ENCODE results near the gene PSMD6. TPM values are rescaled to one million over a fixed set of nuclear protein-coding genes. Genes with fewer than 3 reads are reported as not detected.
A peak's percentile ranks its signal among the peaks of the same experiment; 100 is the strongest.

PSMD6 gene
- total and polyA plus RNA-seq, 2 donors (not counting 1 experiment from before 2014, with no cell fraction given), result 79.1 to 89.0 TPM

DNA sequence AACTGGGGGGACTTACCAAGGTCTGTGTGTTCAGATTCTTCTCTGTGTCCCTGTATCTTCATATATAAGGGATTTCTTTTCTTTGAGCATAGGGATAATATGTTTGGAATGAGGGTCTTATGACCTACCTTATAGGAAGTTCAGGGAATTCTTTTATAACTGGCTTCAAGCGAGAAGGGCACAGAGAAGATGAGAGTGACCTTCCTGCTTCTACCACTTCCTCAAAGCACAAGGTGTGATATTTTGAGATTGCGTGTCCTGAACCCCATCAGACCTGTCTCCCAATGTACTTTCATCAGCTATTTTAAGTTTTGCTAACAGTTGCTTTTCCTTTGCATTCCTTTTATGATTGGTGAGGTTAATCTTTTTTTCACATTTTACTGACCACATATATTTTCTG lies 3.1 kb upstream of the PSMD6 start:
- Histone ChIP-seq H3K4me3 (replicated peaks in 1 of 4; ENCODE audit: control extremely low read depth in 1 of 4, insufficient read depth in 1 of 4, low read depth in 3 of 4, low read length in 4 of 4) (no peak overlapping the region), H4K20me1 (ENCODE audit: control insufficient read depth, extremely low read depth, insufficient read depth, low read length) (no peaks in the 10 kb centered on the region), H3K4me1 (ENCODE audit: control insufficient read depth, extremely low read depth, insufficient read depth, low read length) (no peaks in the 10 kb centered on the region), H3K9ac (ENCODE audit: insufficient read depth, low read length) (no peak overlapping the region), H3K4me2 (ENCODE audit: extremely low read depth, insufficient read depth, low read length) (no peak overlapping the region), H3K27me3 (ENCODE audit: control insufficient read depth, insufficient read depth, low read length) (peaks cover 2% of the 10 kb centered on the region), H3K27ac (ENCODE audit: insufficient read depth, low read length) (no peak overlapping the region), H3K36me3 (ENCODE audit: control insufficient read depth, insufficient read depth, low read length) (no peaks in the 10 kb centered on the region), H2AFZ (ENCODE audit: low read length) (no peak overlapping the region), H3K9me3 (ENCODE audit: control insufficient read depth, insufficient read depth, low read depth, low read length) (no peaks in the 10 kb centered on the region), H3K79me2 (ENCODE audit: control insufficient read depth, insufficient read depth, low read length) (peaks cover 17% of the 10 kb centered on the region)
- TF ChIP-seq, protein P1, sequence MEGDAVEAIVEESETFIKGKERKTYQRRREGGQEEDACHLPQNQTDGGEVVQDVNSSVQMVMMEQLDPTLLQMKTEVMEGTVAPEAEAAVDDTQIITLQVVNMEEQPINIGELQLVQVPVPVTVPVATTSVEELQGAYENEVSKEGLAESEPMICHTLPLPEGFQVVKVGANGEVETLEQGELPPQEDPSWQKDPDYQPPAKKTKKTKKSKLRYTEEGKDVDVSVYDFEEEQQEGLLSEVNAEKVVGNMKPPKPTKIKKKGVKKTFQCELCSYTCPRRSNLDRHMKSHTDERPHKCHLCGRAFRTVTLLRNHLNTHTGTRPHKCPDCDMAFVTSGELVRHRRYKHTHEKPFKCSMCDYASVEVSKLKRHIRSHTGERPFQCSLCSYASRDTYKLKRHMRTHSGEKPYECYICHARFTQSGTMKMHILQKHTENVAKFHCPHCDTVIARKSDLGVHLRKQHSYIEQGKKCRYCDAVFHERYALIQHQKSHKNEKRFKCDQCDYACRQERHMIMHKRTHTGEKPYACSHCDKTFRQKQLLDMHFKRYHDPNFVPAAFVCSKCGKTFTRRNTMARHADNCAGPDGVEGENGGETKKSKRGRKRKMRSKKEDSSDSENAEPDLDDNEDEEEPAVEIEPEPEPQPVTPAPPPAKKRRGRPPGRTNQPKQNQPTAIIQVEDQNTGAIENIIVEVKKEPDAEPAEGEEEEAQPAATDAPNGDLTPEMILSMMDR (conservative IDR thresholded peaks at IDR 0.05 in 1 of 2, IDR thresholded peaks at IDR 0.05 in 1 of 2; ENCODE audit: low read depth in 1 of 2, low read length in 2 of 2), result no peak
- no peak for TF ChIP-seq EZH2 (IDR thresholded peaks at IDR 0.05; ENCODE audit: low read length, missing control alignments)
- no peak for DNase-seq (ENCODE audit: low read depth in 2 of 2)

DNA sequence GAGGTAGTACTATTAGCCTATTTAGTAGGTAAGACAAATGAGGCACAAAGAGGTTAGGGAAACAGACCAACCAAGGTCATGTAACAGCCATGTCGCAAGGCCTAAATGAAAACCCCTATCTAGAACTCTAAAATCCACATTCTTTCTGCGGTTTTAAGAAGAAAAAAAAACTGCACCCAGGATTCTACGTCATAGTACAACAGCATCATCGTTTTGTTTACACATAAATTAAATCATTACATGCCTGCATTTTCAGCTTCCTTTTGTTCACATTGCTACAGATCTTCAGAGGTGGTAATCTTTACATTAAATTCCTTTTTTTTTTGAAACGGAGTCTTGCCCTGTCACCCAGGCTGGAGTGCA lies 548 bp upstream of the PSMD6 start:
- peak overlapping the region; percentile 39 for H3K4me2 ChIP-seq (ENCODE audit: extremely low read depth, insufficient read depth, low read length)

DNA sequence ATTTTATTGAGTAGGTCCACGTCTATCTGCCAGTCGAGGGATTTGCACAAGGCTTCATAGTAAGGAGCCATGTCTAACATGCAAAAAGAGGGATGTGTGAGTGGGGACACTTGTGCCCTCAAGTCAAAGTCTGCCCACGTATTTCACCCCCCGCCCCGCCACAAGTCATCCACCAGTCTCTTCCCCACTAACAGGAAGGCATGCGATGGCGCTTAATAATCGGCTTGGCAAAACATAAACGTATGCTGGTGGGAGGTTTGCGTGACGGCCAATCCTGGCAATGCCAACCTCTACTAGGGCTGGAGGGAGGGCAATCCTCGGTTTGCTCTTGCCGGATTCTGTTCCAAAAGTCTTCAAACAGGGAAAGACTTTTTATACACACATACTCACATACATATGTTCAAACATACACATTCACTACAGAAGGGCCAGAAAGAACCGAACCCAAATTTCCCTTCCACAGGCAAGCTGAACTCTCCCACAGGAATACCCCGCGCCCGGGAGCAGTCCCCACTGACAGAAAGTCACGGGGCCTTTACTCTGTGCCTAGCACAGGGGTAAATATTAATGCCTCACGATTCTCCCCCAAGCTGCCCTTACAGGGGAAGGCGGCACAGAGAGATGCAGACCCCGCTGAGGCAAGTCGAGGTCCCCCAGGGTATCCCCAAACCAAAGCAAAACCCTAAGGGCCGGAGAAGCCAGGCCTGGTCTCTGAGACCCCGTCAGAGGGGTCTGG lies 675 bp downstream of the PSMD6 start:
- no peak for TF ChIP-seq EZH2 (IDR thresholded peaks at IDR 0.05; ENCODE audit: low read length, missing control alignments)
- TF ChIP-seq, protein P1 (conservative IDR thresholded peaks at IDR 0.05 in 1 of 2, IDR thresholded peaks at IDR 0.05 in 1 of 2; ENCODE audit: low read depth in 1 of 2, low read length in 2 of 2), result no peak
- Histone ChIP-seq H2AFZ (ENCODE audit: low read length) (peak overlapping the region; percentile 96), H3K4me3 (replicated peaks in 1 of 4; ENCODE audit: control extremely low read depth in 1 of 4, insufficient read depth in 1 of 4, low read depth in 3 of 4, low read length in 4 of 4) (peak overlapping the region; percentile 59 to 97 (median 88)), H3K36me3 (ENCODE audit: control insufficient read depth, insufficient read depth, low read length) (peaks cover 5% of the 10 kb centered on the region), H3K79me2 (ENCODE audit: control insufficient read depth, insufficient read depth, low read length) (peaks cover 24% of the 10 kb centered on the region), H3K27ac (ENCODE audit: insufficient read depth, low read length) (peak overlapping the region; percentile 95), H3K27me3 (ENCODE audit: control insufficient read depth, insufficient read depth, low read length) (no peaks in the 10 kb centered on the region), H3K4me2 (ENCODE audit: extremely low read depth, insufficient read depth, low read length) (peak overlapping the region; percentile 86), H3K4me1 (ENCODE audit: control insufficient read depth, extremely low read depth, insufficient read depth, low read length) (no peaks in the 10 kb centered on the region), H3K9me3 (ENCODE audit: control insufficient read depth, insufficient read depth, low read depth, low read length) (no peaks in the 10 kb centered on the region), H4K20me1 (ENCODE audit: control insufficient read depth, extremely low read depth, insufficient read depth, low read length) (no peaks in the 10 kb centered on the region), H3K9ac (ENCODE audit: insufficient read depth, low read length) (peak overlapping the region; percentile 98)
- DNase-seq (ENCODE audit: low read depth in 2 of 2), result peak in 1 of 2 donors; percentile 29

More for the DNA sequence above, 548 bp upstream of the PSMD6 start:
- no peaks in the 10 kb centered on the region for H3K9me3 ChIP-seq (ENCODE audit: control insufficient read depth, insufficient read depth, low read depth, low read length)
- peak overlapping the region; percentile 95 for H3K27ac ChIP-seq (ENCODE audit: insufficient read depth, low read length)
- DNase-seq (ENCODE audit: low read depth in 2 of 2), result peak in 1 of 2 donors; percentile 36
- H3K79me2 ChIP-seq (ENCODE audit: control insufficient read depth, insufficient read depth, low read length), result peaks cover 24% of the 10 kb centered on the region
- H4K20me1 ChIP-seq (ENCODE audit: control insufficient read depth, extremely low read depth, insufficient read depth, low read length), result no peaks in the 10 kb centered on the region
- no peak overlapping the region for H3K9ac ChIP-seq (ENCODE audit: insufficient read depth, low read length)
- H3K27me3 ChIP-seq (ENCODE audit: control insufficient read depth, insufficient read depth, low read length), result no peaks in the 10 kb centered on the region
- H3K36me3 ChIP-seq (ENCODE audit: control insufficient read depth, insufficient read depth, low read length), result peaks cover 3% of the 10 kb centered on the region
- no peaks in the 10 kb centered on the region for H3K4me1 ChIP-seq (ENCODE audit: control insufficient read depth, extremely low read depth, insufficient read depth, low read length)
- TF ChIP-seq, protein P1 (conservative IDR thresholded peaks at IDR 0.05 in 1 of 2, IDR thresholded peaks at IDR 0.05 in 1 of 2; ENCODE audit: low read depth in 1 of 2, low read length in 2 of 2), result no peak
- TF ChIP-seq EZH2 (IDR thresholded peaks at IDR 0.05; ENCODE audit: low read length, missing control alignments), result no peak
- peak overlapping the region; percentile 80 for H2AFZ ChIP-seq (ENCODE audit: low read length)
- H3K4me3 ChIP-seq (replicated peaks in 1 of 4; ENCODE audit: control extremely low read depth in 1 of 4, insufficient read depth in 1 of 4, low read depth in 3 of 4, low read length in 4 of 4), result peak overlapping the region; percentile 59 to 97 (median 88)
